K562 (cell line): ENCODE measurements around the gene CARD10. TPM values are rescaled to one million over a fixed set of nuclear protein-coding genes. Genes with fewer than 3 reads are reported as not detected.

ENCODE experiments used
- ATAC-seq: fragments of 200-7000 bp; cut with Tn5 transposase; 3 replicates; pipeline ENCODE4 v1.9.1; 2020; ENCODE audit warnings: moderate library complexity
- BruUV-seq: library from RNA; stranded (reverse); fragments of 400-500 nt; replicated peaks from 2 replicates; lab custom pipeline; 2021; lab: Mats Ljungman, UMichigan
- CTCF ChIA-PET: fragments of 300-600 bp; formaldehyde crosslinking; extraction: SDS; loops from one replicate; lab custom pipeline; 2021; ENCODE audit warnings: low intra/inter-chr PET ratio; lab: Yijun Ruan, JAX
- POLR2A ChIA-PET: fragments of 300-600, 350-650 bp; sonication (Branson Sonifier 250); formaldehyde crosslinking; extraction: SDS; loops from one replicate; lab custom pipeline; 2021; ENCODE audit warnings: antibody characterized with exemption, inconsistent platforms; lab: Yijun Ruan, JAX
- DNase-seq, 4 experiments: peaks; one replicate each; pipeline versions ENCODE4 v3.0.0 to v3.0.0-alpha.2; 2011 to 2018; ENCODE audit warnings: low spot score in 3 of 4, mixed read lengths in 3 of 4; ENCODE audit errors: extremely low read depth in 1 of 4
- FAIRE-seq: peaks from 2 replicates; lab custom pipeline; 2011; peaks lifted over from hg19 to GRCh38; lab: Jason Lieb, UNC
- H2AFZ ChIP-seq: 2 replicates; pipeline ENCODE4 v1.6.0; 2011; ENCODE audit warnings: low read depth, low read length, control low read depth, inconsistent platforms
- H3K27ac ChIP-seq: fragments of 200-600 bp; 3 replicates; pipeline ENCODE4 v1.8.0; 2011; ENCODE audit warnings: low read depth, mild to moderate bottlenecking, control low read depth, inconsistent platforms, low read length, moderate library complexity, mixed read lengths; ENCODE audit errors: extremely low read depth
- H3K27me3 ChIP-seq, 2 experiments: fragments of 300-600 bp in 1 of 2; 2 replicates in 1 of 2; 3 replicates in 1 of 2; pipeline versions ENCODE4 v1.6.0 to v1.8.0; 2011; ENCODE audit warnings: inconsistent platforms in 2 of 2, low read length in 2 of 2, mild to moderate bottlenecking in 1 of 2, mixed read lengths in 1 of 2, moderate library complexity in 1 of 2; ENCODE audit not compliant: control insufficient read depth in 2 of 2, insufficient read depth in 2 of 2
- H3K36me3 ChIP-seq: fragments of 300-600 bp; 3 replicates; pipeline ENCODE4 v1.8.0; 2011; ENCODE audit warnings: mild to moderate bottlenecking, low read length, inconsistent platforms; ENCODE audit not compliant: control insufficient read depth, insufficient read depth
- H3K4me1 ChIP-seq, 2 experiments: fragments of 200-600 bp in 1 of 2; replicated peaks in 1 of 2; 2 replicates in 1 of 2; 3 replicates in 1 of 2; pipeline versions ENCODE4 v1.5.1 to v1.8.0; 2011; ENCODE audit warnings: inconsistent platforms in 2 of 2, low read length in 2 of 2, mild to moderate bottlenecking in 1 of 2, mixed read lengths in 1 of 2, moderate library complexity in 1 of 2; ENCODE audit not compliant: control insufficient read depth in 2 of 2, insufficient read depth in 2 of 2
- H3K4me2 ChIP-seq: 2 replicates; pipeline ENCODE4 v1.6.1; 2011; ENCODE audit warnings: low read length, control low read depth, inconsistent platforms, mixed read lengths; ENCODE audit not compliant: insufficient read depth
- H3K4me3 ChIP-seq: fragments of 200-600 bp; sonication (generic), shearing (Covaris generic); 2 replicates; pipeline ENCODE4 v1.5.1; 2016; ENCODE audit warnings: control low read depth, inconsistent platforms
- H3K79me2 ChIP-seq: fragments of 200-600 bp; 3 replicates; pipeline ENCODE4 v1.8.0; 2011; ENCODE audit warnings: low read length, inconsistent platforms; ENCODE audit not compliant: control insufficient read depth, insufficient read depth
- H3K9ac ChIP-seq, 2 experiments: 2 replicates each; pipeline versions ENCODE4 v1.6.0 to v1.6.1; 2011; ENCODE audit warnings: low read depth in 2 of 2, low read length in 2 of 2, control low read depth in 1 of 2, inconsistent platforms in 1 of 2, mild to moderate bottlenecking in 1 of 2, mixed read lengths in 1 of 2; ENCODE audit not compliant: insufficient read depth in 1 of 2
- H3K9me1 ChIP-seq: one replicate; pipeline ENCODE4 v1.6.0; 2011; ENCODE audit warnings: inconsistent platforms, mild to moderate bottlenecking, low read length, moderate library complexity; ENCODE audit not compliant: control insufficient read depth, insufficient read depth
- H3K9me3 ChIP-seq: replicated peaks from 2 replicates; pipeline ENCODE4 v1.5.1; 2011; ENCODE audit warnings: low read depth, low read length, inconsistent platforms; ENCODE audit not compliant: control insufficient read depth, insufficient read depth
- H4K20me1 ChIP-seq: replicated peaks from 2 replicates; pipeline ENCODE4 v1.6.1; 2011; ENCODE audit warnings: low read length, inconsistent platforms, mixed read lengths; ENCODE audit not compliant: control insufficient read depth, insufficient read depth
- ZNF384 ChIP-seq: IDR thresholded peaks from 2 replicates; pipeline ENCODE4 v1.6.1; 2012; ENCODE audit warnings: low read depth, low read length, improper control_type of control experiment
- WGBS: fragments of 100-300 bp; shearing (Covaris generic); methylation state at CpG from one replicate; pipeline ENCODE4 v1.1.6; 2016; ENCODE audit warnings: low coverage, mixed read lengths; ENCODE audit not compliant: insufficient coverage; ENCODE audit errors: missing lambda C conversion rate; 5-methylcytosine and 5-hydroxymethylcytosine counted together
- in situ Hi-C: fragments of 300-500 bp; cut with MboI; formaldehyde crosslinking; loops from 4 replicates; pipeline ENCODE4 v1.15.0; 2018; ENCODE audit warnings: inconsistent platforms, mixed read lengths
- intact Hi-C: fragments of 100-400 bp; cut with micrococcal nuclease; formaldehyde crosslinking; loops from 2 replicates; pipeline ENCODE4 v1.14.2; 2022
- polyA plus RNA-seq, 8 experiments: library from polyadenylated mRNA; depleted of rRNA in 4 of 8; stranded (reverse) in 5 of 8; unstranded in 3 of 8; fragments of >200 nt; fragmentation: Nextera tagmentation in 2 of 8; fragmentation: Illumina TruSeq in 1 of 8; extraction: Ambion mirVana in 2 of 8; extraction: Trizol in 1 of 8; gene quantifications; 2 replicates each; pipeline versions ENCODE4 v1.2.1 to v1.2.3, GENCODE V29; 2011 to 2014; ENCODE audit warnings: inconsistent platforms in 1 of 8, missing spikeins in 1 of 8
- total RNA-seq, 7 experiments: library from RNA; depleted of rRNA in 6 of 7; stranded (reverse); fragments of >200 nt in 6 of 7; fragmentation: Illumina TruSeq in 2 of 7; extraction: Trizol in 2 of 7; gene quantifications; 2 replicates each; pipeline versions ENCODE4 v1.2.1 to v1.2.3, GENCODE V29; 2011 to 2021; ENCODE audit warnings: low replicate concordance in 1 of 7
- TF ChIP-seq, protein P1 (sequence below): sonication (generic); formaldehyde crosslinking; IDR thresholded peaks from 2 replicates; pipeline ENCODE4 v1.8.1; 2023; ENCODE audit warnings: mild to moderate bottlenecking, missing genetic modification reagents

Gene CARD10
- total and polyA plus RNA-seq, 9 of the 15 experiments (the other 6 are each of a cell fraction or from before 2014, with no cell fraction given) = 0.13 to 5.8 (median 1.6) TPM

DNA sequence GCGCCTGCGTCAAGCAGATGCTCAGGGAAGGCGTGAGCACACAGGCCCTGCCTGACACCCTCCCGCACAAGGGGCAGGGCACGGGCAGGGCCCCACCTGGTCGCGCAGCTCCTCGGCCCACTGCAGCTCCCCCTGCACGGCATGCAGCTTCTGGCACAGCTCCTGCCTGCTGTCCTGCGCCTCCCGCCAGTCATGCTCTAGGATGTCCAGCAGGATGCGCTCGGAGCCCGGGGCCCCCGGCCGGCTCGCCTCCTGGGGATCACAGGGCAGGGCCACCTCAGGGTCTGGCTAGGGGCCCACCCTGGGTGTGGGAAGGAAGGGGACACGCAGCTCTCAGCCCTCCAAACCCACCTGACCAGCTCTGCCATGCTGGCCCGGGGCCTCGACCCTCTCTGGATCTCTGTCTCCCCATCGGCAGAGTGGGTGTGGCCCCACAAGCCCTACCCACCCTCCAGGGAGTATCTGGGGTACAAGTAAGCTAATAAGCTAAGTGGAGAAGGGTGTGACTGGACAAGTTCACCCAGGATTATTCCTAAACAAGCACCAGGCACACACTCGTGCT, 10.7 kb downstream of the CARD10 start:
- in situ Hi-C loops = no loop called here
- DNase-seq = no peak
- CTCF ChIA-PET = no interaction called here
- intact Hi-C loops = no loop called here
- no peaks in the 10 kb centered on the region for H3K9me3 ChIP-seq
- peaks cover 6% of the 10 kb centered on the region; the same call in 1 of the 3 replicates for H3K36me3 ChIP-seq
- no TSS peak for BruUV-seq
- no peak for TF ChIP-seq ZNF384
- TF ChIP-seq, protein P1, sequence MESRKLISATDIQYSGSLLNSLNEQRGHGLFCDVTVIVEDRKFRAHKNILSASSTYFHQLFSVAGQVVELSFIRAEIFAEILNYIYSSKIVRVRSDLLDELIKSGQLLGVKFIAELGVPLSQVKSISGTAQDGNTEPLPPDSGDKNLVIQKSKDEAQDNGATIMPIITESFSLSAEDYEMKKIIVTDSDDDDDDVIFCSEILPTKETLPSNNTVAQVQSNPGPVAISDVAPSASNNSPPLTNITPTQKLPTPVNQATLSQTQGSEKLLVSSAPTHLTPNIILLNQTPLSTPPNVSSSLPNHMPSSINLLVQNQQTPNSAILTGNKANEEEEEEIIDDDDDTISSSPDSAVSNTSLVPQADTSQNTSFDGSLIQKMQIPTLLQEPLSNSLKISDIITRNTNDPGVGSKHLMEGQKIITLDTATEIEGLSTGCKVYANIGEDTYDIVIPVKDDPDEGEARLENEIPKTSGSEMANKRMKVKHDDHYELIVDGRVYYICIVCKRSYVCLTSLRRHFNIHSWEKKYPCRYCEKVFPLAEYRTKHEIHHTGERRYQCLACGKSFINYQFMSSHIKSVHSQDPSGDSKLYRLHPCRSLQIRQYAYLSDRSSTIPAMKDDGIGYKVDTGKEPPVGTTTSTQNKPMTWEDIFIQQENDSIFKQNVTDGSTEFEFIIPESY (CRISPR knock-in tag) = peak; percentile 84
- TF ChIP-seq, all 486 proteins: peak for 1
- Histone ChIP-seq H3K9ac (peak overlapping the region; percentile 25 to 74; a peak in 3 of 4 replicates), H3K79me2 (no peaks in the 10 kb centered on the region), H4K20me1 (no peaks in the 10 kb centered on the region), H3K4me2 (no peak overlapping the region), H3K4me1 (peaks cover 21 to 32% of the 10 kb centered on the region in 2 experiments), H3K9me1 (no peaks in the 10 kb centered on the region), H2AFZ (peak overlapping the region; percentile 45; the same call in 1 of the 2 replicates), H3K4me3 (no peak overlapping the region), H3K27me3 (no peaks in the 10 kb centered on the region), H3K27ac (peak overlapping the region; percentile 36; the same call in 1 of the 3 replicates)
- FAIRE-seq (no peak), ATAC-seq (peak; percentile 22; the same call in 1 of the 3 replicates)
- 61% methylated on average over 9 of the region's 22 CpGs for WGBS
- POLR2A ChIA-PET = interaction anchor here (0.6 to 0.8 kb wide), 2 partner anchors 37 to 429 kb away, joined by 3 to 4 read pairs; no protein-coding TSS in a partner anchor
